ENCODE results near the gene DYNLT4. TPM values are rescaled to one million over a fixed set of nuclear protein-coding genes. Genes with fewer than 3 reads are reported as not detected.

The DYNLT4 gene
- total and polyA plus RNA-seq, 2 of the 13 experiments (the other 11 are each of a cell fraction or from before 2014, with no cell fraction given), result 0.77 TPM; not detected in 1

DNA sequence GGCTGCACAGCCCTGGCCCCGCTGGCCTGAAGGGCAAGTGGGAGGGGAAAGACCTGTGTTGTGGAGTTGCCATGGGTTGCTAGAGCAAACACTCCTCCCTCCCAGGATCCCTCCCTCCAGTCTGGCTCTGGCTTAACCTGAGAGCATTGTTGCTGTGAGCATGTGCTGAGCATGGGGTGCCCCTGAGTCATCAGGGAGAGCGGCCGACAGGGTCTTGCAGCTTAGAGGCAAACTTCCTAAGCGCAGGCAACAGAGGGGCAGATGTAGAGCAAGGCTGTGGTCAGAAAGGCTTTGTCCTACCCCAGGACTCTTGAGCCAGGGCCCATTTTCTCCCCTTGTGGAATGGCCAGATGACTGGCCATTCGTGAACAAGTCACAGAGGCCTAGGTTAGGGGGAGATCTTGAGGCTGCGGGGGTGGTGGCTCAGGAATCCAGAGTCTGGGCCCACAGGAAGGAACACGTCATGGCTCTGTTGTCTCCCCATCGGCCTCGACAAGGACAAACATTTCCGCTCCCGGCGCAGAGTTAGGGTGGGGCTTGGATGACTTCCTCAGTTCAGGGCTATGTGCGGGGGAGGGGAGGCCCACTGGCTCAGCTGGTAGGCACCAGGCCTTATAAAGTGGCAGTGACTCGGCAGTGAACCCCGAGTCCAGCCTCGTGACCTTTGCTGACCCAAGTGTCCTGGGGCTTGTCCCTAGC, 362 bp upstream of the DYNLT4 start (continued):
- TF ChIP-seq, protein P1, sequence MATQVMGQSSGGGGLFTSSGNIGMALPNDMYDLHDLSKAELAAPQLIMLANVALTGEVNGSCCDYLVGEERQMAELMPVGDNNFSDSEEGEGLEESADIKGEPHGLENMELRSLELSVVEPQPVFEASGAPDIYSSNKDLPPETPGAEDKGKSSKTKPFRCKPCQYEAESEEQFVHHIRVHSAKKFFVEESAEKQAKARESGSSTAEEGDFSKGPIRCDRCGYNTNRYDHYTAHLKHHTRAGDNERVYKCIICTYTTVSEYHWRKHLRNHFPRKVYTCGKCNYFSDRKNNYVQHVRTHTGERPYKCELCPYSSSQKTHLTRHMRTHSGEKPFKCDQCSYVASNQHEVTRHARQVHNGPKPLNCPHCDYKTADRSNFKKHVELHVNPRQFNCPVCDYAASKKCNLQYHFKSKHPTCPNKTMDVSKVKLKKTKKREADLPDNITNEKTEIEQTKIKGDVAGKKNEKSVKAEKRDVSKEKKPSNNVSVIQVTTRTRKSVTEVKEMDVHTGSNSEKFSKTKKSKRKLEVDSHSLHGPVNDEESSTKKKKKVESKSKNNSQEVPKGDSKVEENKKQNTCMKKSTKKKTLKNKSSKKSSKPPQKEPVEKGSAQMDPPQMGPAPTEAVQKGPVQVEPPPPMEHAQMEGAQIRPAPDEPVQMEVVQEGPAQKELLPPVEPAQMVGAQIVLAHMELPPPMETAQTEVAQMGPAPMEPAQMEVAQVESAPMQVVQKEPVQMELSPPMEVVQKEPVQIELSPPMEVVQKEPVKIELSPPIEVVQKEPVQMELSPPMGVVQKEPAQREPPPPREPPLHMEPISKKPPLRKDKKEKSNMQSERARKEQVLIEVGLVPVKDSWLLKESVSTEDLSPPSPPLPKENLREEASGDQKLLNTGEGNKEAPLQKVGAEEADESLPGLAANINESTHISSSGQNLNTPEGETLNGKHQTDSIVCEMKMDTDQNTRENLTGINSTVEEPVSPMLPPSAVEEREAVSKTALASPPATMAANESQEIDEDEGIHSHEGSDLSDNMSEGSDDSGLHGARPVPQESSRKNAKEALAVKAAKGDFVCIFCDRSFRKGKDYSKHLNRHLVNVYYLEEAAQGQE (IDR thresholded peaks at IDR 0.05; ENCODE audit: borderline replicate concordance in 1 of 2, low read depth in 1 of 2, low read length in 2 of 2), result no peak
- TF ChIP-seq NFIC (IDR thresholded peaks at IDR 0.05; ENCODE audit: low read length), result peak; percentile 33; the same call in 1 of the 2 replicates
- TF ChIP-seq KAT8 (CRISPR knock-in tag; IDR thresholded peaks at IDR 0.05), result no peak; the same call in 1 of the 2 replicates
- TF ChIP-seq, protein P2, sequence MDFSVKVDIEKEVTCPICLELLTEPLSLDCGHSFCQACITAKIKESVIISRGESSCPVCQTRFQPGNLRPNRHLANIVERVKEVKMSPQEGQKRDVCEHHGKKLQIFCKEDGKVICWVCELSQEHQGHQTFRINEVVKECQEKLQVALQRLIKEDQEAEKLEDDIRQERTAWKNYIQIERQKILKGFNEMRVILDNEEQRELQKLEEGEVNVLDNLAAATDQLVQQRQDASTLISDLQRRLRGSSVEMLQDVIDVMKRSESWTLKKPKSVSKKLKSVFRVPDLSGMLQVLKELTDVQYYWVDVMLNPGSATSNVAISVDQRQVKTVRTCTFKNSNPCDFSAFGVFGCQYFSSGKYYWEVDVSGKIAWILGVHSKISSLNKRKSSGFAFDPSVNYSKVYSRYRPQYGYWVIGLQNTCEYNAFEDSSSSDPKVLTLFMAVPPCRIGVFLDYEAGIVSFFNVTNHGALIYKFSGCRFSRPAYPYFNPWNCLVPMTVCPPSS (IDR thresholded peaks at IDR 0.05), result no peak
- TF ChIP-seq CREM (IDR thresholded peaks at IDR 0.05), result peak; percentile 76
- TF ChIP-seq CREM (CRISPR knock-in tag; IDR thresholded peaks at IDR 0.05), result no peak
- peak; percentile 96; the same call in 1 of the 2 replicates for TF ChIP-seq ZNF816 (CRISPR knock-in tag; IDR thresholded peaks at IDR 0.05; ENCODE audit: borderline replicate concordance)
- TF ChIP-seq ZNF34 (CRISPR knock-in tag; IDR thresholded peaks at IDR 0.05; ENCODE audit: borderline replicate concordance), result no peak; the same call in 1 of the 2 replicates
- TF ChIP-seq ZNF768 (CRISPR knock-in tag; IDR thresholded peaks at IDR 0.05), result no peak; the same call in 1 of the 2 replicates
- peak; percentile 45; the same call in 1 of the 2 replicates for TF ChIP-seq ZNF326 (CRISPR knock-in tag; IDR thresholded peaks at IDR 0.05; ENCODE audit: borderline replicate concordance)
- TF ChIP-seq, protein P3, sequence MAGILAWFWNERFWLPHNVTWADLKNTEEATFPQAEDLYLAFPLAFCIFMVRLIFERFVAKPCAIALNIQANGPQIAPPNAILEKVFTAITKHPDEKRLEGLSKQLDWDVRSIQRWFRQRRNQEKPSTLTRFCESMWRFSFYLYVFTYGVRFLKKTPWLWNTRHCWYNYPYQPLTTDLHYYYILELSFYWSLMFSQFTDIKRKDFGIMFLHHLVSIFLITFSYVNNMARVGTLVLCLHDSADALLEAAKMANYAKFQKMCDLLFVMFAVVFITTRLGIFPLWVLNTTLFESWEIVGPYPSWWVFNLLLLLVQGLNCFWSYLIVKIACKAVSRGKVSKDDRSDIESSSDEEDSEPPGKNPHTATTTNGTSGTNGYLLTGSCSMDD (CRISPR knock-in tag; IDR thresholded peaks at IDR 0.05), result no peak
- TF ChIP-seq ZNF251 (CRISPR knock-in tag; IDR thresholded peaks at IDR 0.05), result 0 out of 2 replicates have a peak, but pooled peaks have one; percentile 50
- TF ChIP-seq, protein P4, sequence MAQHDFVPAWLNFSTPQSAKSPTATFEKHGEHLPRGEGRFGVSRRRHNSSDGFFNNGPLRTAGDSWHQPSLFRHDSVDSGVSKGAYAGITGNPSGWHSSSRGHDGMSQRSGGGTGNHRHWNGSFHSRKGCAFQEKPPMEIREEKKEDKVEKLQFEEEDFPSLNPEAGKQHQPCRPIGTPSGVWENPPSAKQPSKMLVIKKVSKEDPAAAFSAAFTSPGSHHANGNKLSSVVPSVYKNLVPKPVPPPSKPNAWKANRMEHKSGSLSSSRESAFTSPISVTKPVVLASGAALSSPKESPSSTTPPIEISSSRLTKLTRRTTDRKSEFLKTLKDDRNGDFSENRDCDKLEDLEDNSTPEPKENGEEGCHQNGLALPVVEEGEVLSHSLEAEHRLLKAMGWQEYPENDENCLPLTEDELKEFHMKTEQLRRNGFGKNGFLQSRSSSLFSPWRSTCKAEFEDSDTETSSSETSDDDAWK (CRISPR knock-in tag; IDR thresholded peaks at IDR 0.05), result no peak
- no peak for TF ChIP-seq ZNF10 (CRISPR knock-in tag; IDR thresholded peaks at IDR 0.05; ENCODE audit: borderline replicate concordance, low read depth)
- TF ChIP-seq ZNF549 (CRISPR knock-in tag; IDR thresholded peaks at IDR 0.05), result no peak
- peak; percentile 83; the same call in 1 of the 2 replicates for TF ChIP-seq ZNF335 (CRISPR knock-in tag; IDR thresholded peaks at IDR 0.05)
- TF ChIP-seq, protein P5, sequence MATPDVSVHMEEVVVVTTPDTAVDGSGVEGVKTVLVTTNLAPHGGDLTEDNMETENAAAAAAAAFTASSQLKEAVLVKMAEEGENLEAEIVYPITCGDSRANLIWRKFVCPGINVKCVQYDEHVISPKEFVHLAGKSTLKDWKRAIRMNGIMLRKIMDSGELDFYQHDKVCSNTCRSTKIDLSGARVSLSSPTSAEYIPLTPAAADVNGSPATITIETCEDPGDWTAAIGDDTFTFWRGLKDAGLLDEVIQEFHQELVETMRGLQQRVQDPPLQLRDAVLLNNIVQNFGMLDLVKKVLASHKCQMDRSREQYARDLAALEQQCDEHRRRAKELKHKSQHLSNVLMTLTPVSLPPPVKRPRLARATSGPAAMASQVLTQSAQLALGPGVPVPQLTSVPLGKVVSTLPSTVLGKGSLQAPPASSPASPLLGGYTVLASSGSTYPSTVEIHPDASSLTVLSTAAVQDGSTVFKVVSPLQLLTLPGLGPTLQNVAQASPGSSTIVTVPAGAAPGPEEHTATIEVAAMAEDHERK (CRISPR knock-in tag; IDR thresholded peaks at IDR 0.05; ENCODE audit: low read depth), result no peak
- peak; percentile 99 for TF ChIP-seq ZNF619 (CRISPR knock-in tag; IDR thresholded peaks at IDR 0.05)
